Lower lobe of right lung (tissue), 2 donors: ENCODE results near the gene SLC38A10. TPM values are rescaled to one million over a fixed set of nuclear protein-coding genes. Genes with fewer than 3 reads are reported as not detected.

Experiments used
- ATAC-seq, 2 donors: fragments of 200-7000 bp; cut with Tn5 transposase; one replicate each; pipeline ENCODE4 v1.9.1; 2020 to 2022; ENCODE audit warnings: mild to moderate bottlenecking in 2 of 2, moderate library complexity in 2 of 2
- DNase-seq: peaks from one replicate; pipeline ENCODE4 v3.0.0-alpha.2; 2020
- H3K27ac ChIP-seq: fragments of 200-600 bp; one replicate; pipeline ENCODE4 v1.8.0; 2022
- H3K27me3 ChIP-seq: fragments of 200-600 bp; one replicate; pipeline ENCODE4 v1.8.0; 2022; ENCODE audit warnings: low read depth
- H3K36me3 ChIP-seq: fragments of 200-600 bp; one replicate; pipeline ENCODE4 v1.8.0; 2022; ENCODE audit warnings: mild to moderate bottlenecking
- H3K4me1 ChIP-seq: fragments of 200-600 bp; one replicate; pipeline ENCODE4 v1.8.0; 2022
- H3K4me3 ChIP-seq: fragments of 200-600 bp; one replicate; pipeline ENCODE4 v1.8.0; 2022; ENCODE audit warnings: mild to moderate bottlenecking
- H3K9me3 ChIP-seq: fragments of 200-600 bp; one replicate; pipeline ENCODE4 v1.8.0; 2022
- intact Hi-C: fragments of 100-400 bp; cut with DNase I; formaldehyde crosslinking; loops from one replicate; pipeline ENCODE4 v1.11.0; 2022
- total RNA-seq: library from RNA; stranded (reverse); fragmentation: NEBNext Ultra II Directional; extraction: Animal tissue kit (Norgen Biotek cat#: 25700); gene quantifications from one replicate; pipeline ENCODE4 v1.2.1, GENCODE V29; 2021
- TF ChIP-seq, protein P1 (sequence below): fragments of 200-600 bp; IDR thresholded peaks from one replicate; pipeline ENCODE4 v1.8.0; 2022; ENCODE audit warnings: antibody characterized with exemption, mild to moderate bottlenecking
- donor health status: DM: no; HTN: yes; CAD: no; lungs with severe emphysema.

Gene SLC38A10
- total RNA-seq, 1 donor from 2014 or later = 98.1 TPM

DNA sequence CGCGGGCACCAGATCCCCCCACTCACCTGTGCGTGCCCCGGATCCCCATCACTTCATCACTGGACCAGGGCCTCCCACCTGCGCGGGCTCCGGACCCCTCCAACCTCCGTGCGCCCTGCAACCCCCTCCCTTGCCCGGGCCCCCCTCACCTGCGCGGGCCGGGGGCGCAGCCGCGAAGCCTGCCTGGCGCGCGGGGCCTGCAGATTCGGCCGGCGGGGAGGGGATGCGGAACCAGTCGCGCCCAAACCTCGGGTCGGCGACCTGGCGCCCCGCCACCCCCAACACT, 72.5 kb downstream of the SLC38A10 start:
- peak overlapping the region; percentile 31 for H3K27ac ChIP-seq
- intact Hi-C loops = no loop called here

DNA sequence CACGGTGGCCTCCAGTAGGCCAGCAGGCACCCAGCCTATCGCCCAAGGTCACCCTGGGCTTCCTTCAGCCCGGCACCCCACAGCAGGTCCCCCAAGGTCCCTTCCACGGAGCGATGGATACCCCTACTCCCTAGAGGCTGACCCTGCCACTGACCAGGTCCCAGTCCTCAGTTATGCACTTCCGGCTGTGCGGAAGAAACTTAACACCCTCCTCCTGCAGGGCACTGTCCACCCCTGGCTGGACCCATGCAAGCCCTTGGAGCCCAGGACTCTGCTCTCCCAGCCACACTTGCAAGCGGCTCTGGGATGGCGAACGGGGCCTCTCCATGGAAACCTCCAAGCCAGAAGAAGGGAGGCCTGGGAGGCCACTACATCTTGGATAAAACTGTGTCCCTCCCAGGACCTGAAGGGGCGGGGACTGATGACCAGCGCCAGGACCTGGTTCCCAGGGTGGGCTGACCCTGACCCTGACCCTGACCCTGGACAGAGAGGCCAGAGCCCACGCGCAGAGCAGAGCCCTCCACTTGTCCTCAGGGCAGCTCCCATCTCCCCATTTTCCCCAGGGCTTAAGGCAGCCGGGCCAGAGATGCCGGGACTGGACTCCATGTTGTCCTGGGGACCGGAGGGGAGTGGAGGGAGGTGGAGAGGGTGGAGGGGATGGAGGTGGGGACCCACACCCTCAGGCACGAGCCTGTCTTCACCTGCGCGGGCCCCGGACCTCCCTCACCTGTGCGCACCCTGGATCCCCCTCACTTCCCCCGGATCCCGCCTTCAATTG, 73.1 kb downstream of the SLC38A10 start:
- peaks cover 22% of the 10 kb centered on the region for H3K4me1 ChIP-seq
- ATAC-seq (peak; percentile 0 to 4), DNase-seq (no peak)
- H3K27me3 ChIP-seq = no peaks in the 10 kb centered on the region
- TF ChIP-seq, protein P1, sequence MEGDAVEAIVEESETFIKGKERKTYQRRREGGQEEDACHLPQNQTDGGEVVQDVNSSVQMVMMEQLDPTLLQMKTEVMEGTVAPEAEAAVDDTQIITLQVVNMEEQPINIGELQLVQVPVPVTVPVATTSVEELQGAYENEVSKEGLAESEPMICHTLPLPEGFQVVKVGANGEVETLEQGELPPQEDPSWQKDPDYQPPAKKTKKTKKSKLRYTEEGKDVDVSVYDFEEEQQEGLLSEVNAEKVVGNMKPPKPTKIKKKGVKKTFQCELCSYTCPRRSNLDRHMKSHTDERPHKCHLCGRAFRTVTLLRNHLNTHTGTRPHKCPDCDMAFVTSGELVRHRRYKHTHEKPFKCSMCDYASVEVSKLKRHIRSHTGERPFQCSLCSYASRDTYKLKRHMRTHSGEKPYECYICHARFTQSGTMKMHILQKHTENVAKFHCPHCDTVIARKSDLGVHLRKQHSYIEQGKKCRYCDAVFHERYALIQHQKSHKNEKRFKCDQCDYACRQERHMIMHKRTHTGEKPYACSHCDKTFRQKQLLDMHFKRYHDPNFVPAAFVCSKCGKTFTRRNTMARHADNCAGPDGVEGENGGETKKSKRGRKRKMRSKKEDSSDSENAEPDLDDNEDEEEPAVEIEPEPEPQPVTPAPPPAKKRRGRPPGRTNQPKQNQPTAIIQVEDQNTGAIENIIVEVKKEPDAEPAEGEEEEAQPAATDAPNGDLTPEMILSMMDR = no peak
- H3K27ac ChIP-seq = peak overlapping the region; percentile 31
- peak overlapping the region; percentile 79 for H3K4me3 ChIP-seq
- intact Hi-C loops = no loop called here
- H3K36me3 ChIP-seq = peaks cover 4% of the 10 kb centered on the region
- H3K9me3 ChIP-seq = no peaks in the 10 kb centered on the region

More for the DNA sequence above, 72.5 kb downstream of the SLC38A10 start:
- Histone ChIP-seq H3K36me3 (peaks cover 4% of the 10 kb centered on the region), H3K4me1 (peaks cover 22% of the 10 kb centered on the region), H3K9me3 (no peaks in the 10 kb centered on the region), H3K4me3 (peak overlapping the region; percentile 79), H3K27me3 (no peaks in the 10 kb centered on the region)
- ATAC-seq (peak; percentile 1 to 4), DNase-seq (no peak)
- TF ChIP-seq, protein P1 = no peak

- DNase-seq = no peak
- Histone ChIP-seq H3K36me3 (peaks cover 4% of the 10 kb centered on the region), H3K4me3 (no peak overlapping the region), H3K4me1 (peaks cover 22% of the 10 kb centered on the region), H3K9me3 (no peaks in the 10 kb centered on the region), H3K27me3 (no peaks in the 10 kb centered on the region), H3K27ac (no peak overlapping the region)
- TF ChIP-seq, protein P1 = no peak
- intact Hi-C loops = no loop called here
- ATAC-seq = no peak
These were observed 73.7 kb downstream of the SLC38A10 start for GRCh38 chr17:81221371-81221841.

DNA sequence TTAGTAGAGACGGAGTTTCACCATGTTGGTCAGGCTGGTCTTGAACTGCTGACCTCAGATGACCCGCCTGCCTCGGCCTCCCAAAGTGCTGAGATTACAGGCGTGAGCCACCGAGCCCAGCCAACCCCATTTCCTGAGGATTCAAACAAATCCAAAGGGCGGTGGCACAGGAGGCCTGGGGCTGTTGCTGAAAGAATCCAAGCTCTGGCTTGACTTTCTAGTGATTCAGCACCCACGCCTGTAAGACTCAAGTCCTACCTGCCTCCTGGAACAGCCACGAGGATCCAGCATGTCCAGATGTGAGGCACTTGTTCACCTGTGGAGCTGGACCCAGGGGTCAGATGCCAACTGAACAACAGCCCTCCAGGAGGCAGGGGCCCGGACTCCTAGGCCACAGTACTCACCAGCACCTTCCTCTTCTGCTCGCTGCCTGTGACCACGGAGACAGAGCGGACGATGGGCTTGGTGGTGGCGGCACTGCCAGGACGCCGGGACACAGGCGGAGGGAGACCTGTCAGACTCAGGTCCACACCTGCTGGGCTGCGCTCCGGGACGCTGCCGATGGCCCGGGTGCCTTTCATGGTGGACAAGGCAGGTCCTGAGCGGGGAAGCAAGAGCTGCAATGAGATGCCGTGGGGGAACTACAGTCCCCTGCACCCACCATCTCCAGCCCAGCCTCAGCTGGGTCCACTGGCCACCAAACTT, 75.5 kb downstream of the SLC38A10 start:
- intact Hi-C loops = no loop called here
- H3K4me3 ChIP-seq = no peak overlapping the region
- ATAC-seq (no peak), DNase-seq (no peak)
- H3K27ac ChIP-seq = no peak overlapping the region
- H3K36me3 ChIP-seq = peaks cover 4% of the 10 kb centered on the region
- no peaks in the 10 kb centered on the region for H3K9me3 ChIP-seq
- TF ChIP-seq, protein P1 = no peak
- H3K27me3 ChIP-seq = no peaks in the 10 kb centered on the region
- H3K4me1 ChIP-seq = peaks cover 22% of the 10 kb centered on the region

DNA sequence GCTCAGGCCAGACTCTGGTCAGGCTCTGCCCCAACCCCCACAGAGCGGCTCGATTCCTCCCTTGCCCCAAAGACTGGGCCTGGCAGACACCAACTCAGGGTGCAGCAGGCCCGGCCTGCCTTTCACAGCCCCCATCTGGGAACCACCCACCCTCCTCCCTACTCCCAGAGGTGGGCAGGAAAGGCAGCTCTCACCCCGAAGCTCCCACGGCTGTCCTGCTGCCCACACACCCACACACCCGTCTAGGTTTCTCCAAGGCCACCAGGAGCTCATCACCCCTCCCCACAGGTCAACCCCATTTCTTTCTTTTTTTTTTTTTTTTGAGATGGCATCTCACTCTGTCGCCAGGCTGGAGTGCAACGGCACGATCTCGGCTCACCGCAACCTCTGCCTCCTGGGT, 76.1 kb downstream of the SLC38A10 start:
- H3K36me3 ChIP-seq = peaks cover 4% of the 10 kb centered on the region
- no peaks in the 10 kb centered on the region for H3K27me3 ChIP-seq
- ATAC-seq (no peak), DNase-seq (no peak)
- peaks cover 22% of the 10 kb centered on the region for H3K4me1 ChIP-seq
- H3K4me3 ChIP-seq = no peak overlapping the region
- no peaks in the 10 kb centered on the region for H3K9me3 ChIP-seq
- TF ChIP-seq, protein P1 = no peak
- intact Hi-C loops = no loop called here
- no peak overlapping the region for H3K27ac ChIP-seq
